Ovary (tissue), 9 donors: ENCODE measurements around the gene EPYC. TPM values are rescaled to one million over a fixed set of nuclear protein-coding genes. Genes with fewer than 3 reads are reported as not detected.

Experiments
- DNase-seq, 5 donors: peaks; one replicate each; pipeline ENCODE4 v3.0.0-alpha.2; 2019 to 2020
- H3K27ac ChIP-seq, 2 donors: fragments of 200-600 bp; one replicate each; pipeline versions ENCODE4 v1.5.1 to v1.8.0; 2019 to 2022
- H3K27me3 ChIP-seq: fragments of 200-600 bp; one replicate; pipeline ENCODE4 v1.8.0; 2022
- H3K36me3 ChIP-seq: fragments of 200-600 bp; sonication (generic); one replicate; pipeline ENCODE4 v1.5.1; 2019
- H3K4me1 ChIP-seq: one replicate; pipeline ENCODE4 v1.8.1; 2013; ENCODE audit warnings: mild to moderate bottlenecking, moderate library complexity; ENCODE audit not compliant: insufficient read depth
- H3K4me3 ChIP-seq: fragments of 200-600 bp; sonication (generic); one replicate; pipeline ENCODE4 v1.5.1; 2017
- H3K9me3 ChIP-seq, 2 donors: fragments of 200-600 bp in 1 of 2; sonication (generic) in 1 of 2; one replicate each; pipeline versions ENCODE4 v1.5.1 to v1.8.1; 2013 to 2019; ENCODE audit warnings: mild to moderate bottlenecking in 1 of 2, moderate library complexity in 1 of 2
- EP300 ChIP-seq: sonication (generic); formaldehyde crosslinking; IDR thresholded peaks from one replicate; pipeline ENCODE4 v1.6.1; 2017; ENCODE audit warnings: antibody characterized with exemption
- POLR2A ChIP-seq: fragments of 450-650 bp; IDR thresholded peaks from one replicate; pipeline ENCODE4 v1.6.1; 2017; ENCODE audit warnings: antibody characterized with exemption, mild to moderate bottlenecking, moderate library complexity
- WGBS, 3 donors: extraction: QIAGEN DNeasy Blood & Tissue Kit in 1 of 3; methylation state at CpG; one replicate each; pipeline versions ENCODE4 v1.1.5 to v1.1.7; 2013 to 2017; 5-methylcytosine and 5-hydroxymethylcytosine counted together
- intact Hi-C, 4 donors: fragments of 100-400 bp; cut with DNase I; formaldehyde crosslinking; loops; one replicate each; pipeline versions ENCODE4 v1.11.0 to v1.15.1; 2022 to 2023
- polyA plus RNA-seq, 2 donors: library from polyadenylated mRNA; stranded (reverse); fragments of 200-250 nt in 1 of 2; fragments of 350-450 nt in 1 of 2; fragmentation: Illumina TruSeq in 1 of 2; extraction: RNeasy Lipid Tissue Mini Kit (QIAGEN cat#74804) in 1 of 2; gene quantifications; one replicate each; pipeline ENCODE4 v1.2.3, GENCODE V29; 2013 to 2014
- total RNA-seq, 7 donors: library from RNA; depleted of rRNA in 2 of 7; stranded (reverse); fragments of >200 nt in 2 of 7; fragmentation: NEBNext Ultra II Directional in 3 of 7; extraction: Animal tissue kit (Norgen Biotek cat#: 25700) in 3 of 7; gene quantifications; one replicate each; pipeline versions ENCODE4 v1.1.0 to v1.2.4, GENCODE V29; 2016 to 2023
- TF ChIP-seq, protein P1 (sequence below), 3 donors: fragments of 450-650 bp in 2 of 3; fragments of 200-600 bp in 1 of 3; IDR thresholded peaks; one replicate each; pipeline versions ENCODE4 v1.5.1 to v1.8.0; 2016 to 2022; ENCODE audit warnings: antibody characterized with exemption in 3 of 3, mild to moderate bottlenecking in 1 of 3
- donor health status: DM: no; HTN: no; CAD: no; lungs with moderate emphysema.
- donor health status: DM: no; HTN: no; CAD: no.
- donor health status: Bipolar disorder and iron deficiency.
- donor health status: DM: yes; HTN: yes; CAD: no.
- donor health status: DM: no; HTN: no; CAD: no.
- donor health status: DM: yes; HTN: yes; CAD: no.

Gene EPYC
- total and polyA plus RNA-seq, 9 donors, result 0.16 to 0.43 (median 0.24) TPM; not detected in 6

DNA sequence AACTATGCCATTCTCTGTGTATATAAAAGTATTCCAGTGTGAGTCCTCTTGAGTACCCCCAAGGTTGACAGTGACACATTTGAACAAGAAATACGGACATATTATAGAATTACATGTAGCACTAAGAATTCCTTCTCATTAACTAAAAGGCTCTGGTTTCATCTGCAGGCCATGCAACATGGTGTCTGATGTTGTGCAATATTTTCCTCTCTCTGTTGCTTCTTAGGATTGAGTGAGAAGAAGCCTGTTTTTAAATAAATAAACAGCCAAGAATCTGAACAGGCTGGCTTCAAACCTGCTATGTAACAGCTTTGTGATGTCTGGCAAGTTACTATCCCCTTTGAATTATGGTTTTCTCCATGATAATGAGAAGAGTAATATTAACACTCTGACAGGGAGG lies 27.5 kb downstream of the EPYC start:
- H3K27ac ChIP-seq, result no peak overlapping the region
- no peaks in the 10 kb centered on the region for H3K27me3 ChIP-seq
- H3K36me3 ChIP-seq, result no peaks in the 10 kb centered on the region
- no peak for DNase-seq
- intact Hi-C loops, result loop anchor here in 3 of 4 donors (5.0 to 10.0 kb wide), 3 partner anchors 198 to 380 kb away; no protein-coding TSS in a partner anchor
- no peak overlapping the region for H3K4me3 ChIP-seq
- WGBS, 3 donors, result 92 to 97% (median 94%) methylated on average over 1 of the region's 1 CpG
- H3K9me3 ChIP-seq, result no peaks in the 10 kb centered on the region
- H3K4me1 ChIP-seq, result peaks cover 2% of the 10 kb centered on the region
- TF ChIP-seq, protein P1, sequence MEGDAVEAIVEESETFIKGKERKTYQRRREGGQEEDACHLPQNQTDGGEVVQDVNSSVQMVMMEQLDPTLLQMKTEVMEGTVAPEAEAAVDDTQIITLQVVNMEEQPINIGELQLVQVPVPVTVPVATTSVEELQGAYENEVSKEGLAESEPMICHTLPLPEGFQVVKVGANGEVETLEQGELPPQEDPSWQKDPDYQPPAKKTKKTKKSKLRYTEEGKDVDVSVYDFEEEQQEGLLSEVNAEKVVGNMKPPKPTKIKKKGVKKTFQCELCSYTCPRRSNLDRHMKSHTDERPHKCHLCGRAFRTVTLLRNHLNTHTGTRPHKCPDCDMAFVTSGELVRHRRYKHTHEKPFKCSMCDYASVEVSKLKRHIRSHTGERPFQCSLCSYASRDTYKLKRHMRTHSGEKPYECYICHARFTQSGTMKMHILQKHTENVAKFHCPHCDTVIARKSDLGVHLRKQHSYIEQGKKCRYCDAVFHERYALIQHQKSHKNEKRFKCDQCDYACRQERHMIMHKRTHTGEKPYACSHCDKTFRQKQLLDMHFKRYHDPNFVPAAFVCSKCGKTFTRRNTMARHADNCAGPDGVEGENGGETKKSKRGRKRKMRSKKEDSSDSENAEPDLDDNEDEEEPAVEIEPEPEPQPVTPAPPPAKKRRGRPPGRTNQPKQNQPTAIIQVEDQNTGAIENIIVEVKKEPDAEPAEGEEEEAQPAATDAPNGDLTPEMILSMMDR (IDR thresholded peaks at IDR 0.05), result no peak
- TF ChIP-seq EP300 (no peak), POLR2A (no peak)

DNA sequence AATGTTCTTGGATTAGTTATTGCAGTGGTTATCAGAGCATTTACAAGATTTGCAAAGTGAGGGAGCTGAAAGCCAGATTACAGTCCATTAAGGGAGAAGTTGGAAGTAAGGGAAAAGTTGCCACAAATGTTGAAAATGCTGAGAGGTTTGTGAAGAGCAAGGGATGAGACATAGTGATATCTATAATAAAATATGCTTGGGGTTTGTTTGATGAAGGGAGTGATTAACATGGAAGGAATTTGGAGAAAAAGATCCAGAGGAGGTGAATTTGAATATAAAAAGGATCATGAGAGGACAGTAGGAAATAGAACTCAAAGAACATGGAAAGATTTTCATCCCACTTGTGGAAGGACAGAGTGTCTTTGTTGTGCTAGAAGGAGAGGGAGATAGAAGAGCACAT lies 30.5 kb downstream of the EPYC start:
- no peak for DNase-seq
- Histone ChIP-seq H3K27ac (no peak overlapping the region), H3K4me3 (no peak overlapping the region), H3K36me3 (no peaks in the 10 kb centered on the region), H3K27me3 (no peaks in the 10 kb centered on the region), H3K4me1 (no peaks in the 10 kb centered on the region), H3K9me3 (no peaks in the 10 kb centered on the region)
- TF ChIP-seq EP300, result no peak
- TF ChIP-seq, protein P1 (IDR thresholded peaks at IDR 0.05), result no peak
- no peak for TF ChIP-seq POLR2A
- intact Hi-C loops, result loop anchor here in 2 of 4 donors (10.0 kb wide), 2 partner anchors 201 to 381 kb away; no protein-coding TSS in a partner anchor

DNA sequence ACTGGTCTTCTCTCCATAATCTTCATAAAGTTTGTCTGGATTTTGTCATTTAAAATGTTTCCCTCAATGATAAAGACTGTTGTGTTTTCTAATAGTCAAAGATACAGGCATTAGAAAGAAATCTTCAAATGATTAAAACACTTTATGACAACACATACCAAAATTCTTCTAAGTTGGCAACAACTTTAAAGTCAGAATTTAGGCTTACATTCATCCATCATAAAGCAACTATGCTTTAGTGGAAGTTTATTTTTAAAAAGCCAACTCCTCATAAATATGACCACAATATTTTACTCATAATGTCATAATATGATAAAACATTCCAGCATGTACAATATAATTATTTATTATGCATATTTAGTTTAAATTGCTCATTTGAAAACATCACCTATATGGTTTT lies 32.5 kb downstream of the EPYC start:
- Histone ChIP-seq H3K27me3 (no peaks in the 10 kb centered on the region), H3K36me3 (no peaks in the 10 kb centered on the region), H3K9me3 (no peaks in the 10 kb centered on the region), H3K27ac (no peak overlapping the region), H3K4me1 (no peaks in the 10 kb centered on the region), H3K4me3 (no peak overlapping the region)
- DNase-seq, result no peak
- TF ChIP-seq EP300, result no peak
- TF ChIP-seq POLR2A, result no peak
- TF ChIP-seq, protein P1 (IDR thresholded peaks at IDR 0.05), result no peak
- intact Hi-C loops, result loop anchor here in 2 of 4 donors (10.0 kb wide), 2 partner anchors 203 to 383 kb away; no protein-coding TSS in a partner anchor

DNA sequence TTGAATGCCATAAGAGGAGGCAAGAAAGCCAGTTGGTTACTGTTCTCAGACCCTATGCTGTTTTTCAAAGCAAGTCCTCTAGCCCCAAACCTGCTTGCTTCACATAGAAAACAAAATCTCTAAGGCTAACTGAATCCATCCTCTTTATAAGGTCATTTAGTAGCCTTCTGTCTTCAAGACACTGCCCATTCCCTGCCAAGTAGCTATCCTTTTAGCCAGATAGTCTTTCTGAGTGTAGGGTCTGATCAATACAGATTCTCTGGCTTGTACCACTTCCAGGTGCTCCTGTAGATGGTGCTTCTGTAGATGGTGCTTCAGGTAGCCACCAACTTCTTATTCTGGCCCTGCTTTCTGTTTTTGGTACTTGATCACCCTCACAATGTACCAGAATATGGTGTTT lies 33.9 kb downstream of the EPYC start:
- TF ChIP-seq POLR2A (no peak), EP300 (no peak)
- TF ChIP-seq, protein P1 (IDR thresholded peaks at IDR 0.05), result no peak
- H3K27me3 ChIP-seq, result no peaks in the 10 kb centered on the region
- no peaks in the 10 kb centered on the region for H3K36me3 ChIP-seq
- intact Hi-C loops, result loop anchor here in 2 of 4 donors (10.0 kb wide), 2 partner anchors 204 to 384 kb away; no protein-coding TSS in a partner anchor
- H3K4me1 ChIP-seq, result no peaks in the 10 kb centered on the region
- no peak for DNase-seq
- H3K9me3 ChIP-seq, result no peaks in the 10 kb centered on the region
- H3K4me3 ChIP-seq, result no peak overlapping the region
- no peak overlapping the region for H3K27ac ChIP-seq
